PC-9 (cell line): ENCODE measurements around the gene CD247.

Source experiments
- CTCF ChIP-seq: fragments of 200-600 bp; sonication (generic); conservative IDR thresholded peaks from 2 replicates; pipeline ENCODE4 v1.6.1; 2017; ENCODE audit warnings: mixed run types, antibody characterized with exemption, mild to moderate bottlenecking, moderate library complexity
- EZH2 ChIP-seq: fragments of 200-600 bp; sonication (generic); IDR thresholded peaks from 2 replicates; pipeline ENCODE4 v1.8.0; 2017; ENCODE audit warnings: antibody characterized with exemption, low read depth

- TF ChIP-seq CTCF, result no peak
- TF ChIP-seq EZH2, result no peak
These were observed 25.1 kb upstream of the CD247 start for GRCh38 chr1:167543199-167543990.
